ENCODE results near the gene PRKRA. TPM values are rescaled to one million over a fixed set of nuclear protein-coding genes. Genes with fewer than 3 reads are reported as not detected.
A peak's percentile ranks its signal among the peaks of the same experiment; 100 is the strongest.

The PRKRA gene
- total and polyA plus RNA-seq, 2 of the 13 experiments (the other 11 are each of a cell fraction or from before 2014, with no cell fraction given) = 53.1 to 74.7 TPM

DNA sequence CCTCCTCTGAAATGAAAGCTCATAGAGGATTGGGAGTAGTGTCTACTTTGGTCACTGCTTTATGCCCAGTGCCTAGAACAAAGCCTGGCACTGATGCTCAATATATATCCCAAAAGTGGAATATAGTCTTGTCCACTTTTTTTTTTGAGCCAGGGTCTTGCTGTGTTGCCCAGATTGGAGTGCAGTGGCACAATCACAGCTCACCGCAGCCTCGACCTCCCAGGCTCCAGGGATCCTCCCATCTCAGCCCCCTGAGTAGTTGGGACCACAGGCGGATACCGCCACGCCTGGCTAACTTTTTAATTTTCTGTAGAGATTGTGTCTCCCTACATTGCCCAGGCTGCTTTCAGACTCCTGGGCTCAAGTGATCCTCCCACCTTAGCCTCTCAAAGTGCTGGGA, 23.6 kb upstream of the PRKRA start:
- CTCF ChIA-PET (ENCODE audit: low intra/inter-chr PET ratio, low total read pairs) = no interaction called here
- in situ Hi-C loops (cut with HindIII; ENCODE audit: extremely low pct_ligation_motif_present, low pct_unique_long_range_greater_than_20kb) (no loop called here), intact Hi-C loops (cut with micrococcal nuclease; ENCODE audit: unreplicated experiment) (no loop called here)
- peak; percentile 74 for TF ChIP-seq ZNF121 (CRISPR knock-in tag; IDR thresholded peaks at IDR 0.05)
- TF ChIP-seq DMAP1 (CRISPR knock-in tag; IDR thresholded peaks at IDR 0.05) = no peak
- no peaks in the 10 kb centered on the region for H4K20me1 ChIP-seq (ENCODE audit: insufficient read depth, low read length)
- no peak overlapping the region for H3K4me2 ChIP-seq (ENCODE audit: low read depth, low read length)
- peaks cover 21% of the 10 kb centered on the region for H3K79me2 ChIP-seq (ENCODE audit: insufficient read depth, low read length)
- no peak overlapping the region for H3K9ac ChIP-seq (ENCODE audit: insufficient read depth, low read depth, low read length)
- H3K36me3 ChIP-seq (replicated peaks in 1 of 2; ENCODE audit: control insufficient read depth in 1 of 2, insufficient read depth in 2 of 2, low read length in 2 of 2) = no peaks in the 10 kb centered on the region
- no peaks in the 10 kb centered on the region; a peak in 1 of 5 replicates for H3K27me3 ChIP-seq (ENCODE audit: control insufficient read depth in 1 of 2, insufficient read depth in 2 of 2, low read length in 2 of 2)
- ATAC-seq (no peak), DNase-seq (ENCODE audit: low spot score) (no peak), FAIRE-seq (no peak)
- WGBS (ENCODE audit: low lambda C conversion rate) = 100% methylated on average over 5 of the region's 5 CpGs
- POLR2A ChIA-PET = interaction anchor here (4.2 kb wide), 1 partner anchor 24 kb away, joined by 26 read pairs; the partner anchor contains the start of genes PJVK and PRKRA
- no peak overlapping the region for H3K4me3 ChIP-seq (replicated peaks in 1 of 3; ENCODE audit: insufficient read depth in 1 of 3, low read depth in 2 of 3, low read length in 3 of 3)
- H3K4me1 ChIP-seq (ENCODE audit: insufficient read depth, low read length) = peaks cover 28% of the 10 kb centered on the region
- H2AFZ ChIP-seq (ENCODE audit: low read length) = no peak overlapping the region
- no TSS peak for BruUV-seq (replicated peaks)
- H3K27ac ChIP-seq (ENCODE audit: extremely low read length, insufficient read depth, low read length) = no peak overlapping the region
- H3K9me3 ChIP-seq (ENCODE audit: low read length) = no peaks in the 10 kb centered on the region

DNA sequence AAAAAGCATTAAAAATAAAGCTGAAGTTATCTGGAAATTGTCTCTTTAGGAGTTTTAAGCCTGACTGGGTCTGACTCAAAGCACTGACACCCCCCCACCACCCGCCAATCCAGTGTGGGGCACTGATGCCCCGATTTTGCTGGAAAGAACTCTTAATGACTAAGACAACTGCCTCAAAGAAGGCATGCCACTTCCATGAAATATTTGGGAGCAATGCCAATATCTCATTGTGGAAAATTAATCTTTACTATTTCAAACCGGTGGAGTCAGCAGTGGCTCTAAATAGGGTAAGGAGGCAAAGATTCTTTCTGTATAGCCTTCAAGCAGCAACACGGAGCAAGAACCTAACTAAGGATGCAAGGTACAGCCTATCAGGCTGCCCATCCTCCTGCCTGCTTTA, 23.0 kb upstream of the PRKRA start:
- H3K27ac ChIP-seq (ENCODE audit: extremely low read length, insufficient read depth, low read length) = no peak overlapping the region
- intact Hi-C loops (cut with micrococcal nuclease; ENCODE audit: unreplicated experiment) = no loop called here
- H3K4me2 ChIP-seq (ENCODE audit: low read depth, low read length) = no peak overlapping the region
- ATAC-seq (no peak), DNase-seq (ENCODE audit: low spot score) (no peak), FAIRE-seq (no peak)
- peaks cover 21% of the 10 kb centered on the region for H3K79me2 ChIP-seq (ENCODE audit: insufficient read depth, low read length)
- H3K4me3 ChIP-seq (replicated peaks in 1 of 3; ENCODE audit: insufficient read depth in 1 of 3, low read depth in 2 of 3, low read length in 3 of 3) = no peak overlapping the region
- no peak overlapping the region for H3K9ac ChIP-seq (ENCODE audit: insufficient read depth, low read depth, low read length)
- H3K36me3 ChIP-seq (replicated peaks in 1 of 2; ENCODE audit: control insufficient read depth in 1 of 2, insufficient read depth in 2 of 2, low read length in 2 of 2) = no peaks in the 10 kb centered on the region
- H3K9me3 ChIP-seq (ENCODE audit: low read length) = no peaks in the 10 kb centered on the region
- in situ Hi-C loops (cut with HindIII; ENCODE audit: extremely low pct_ligation_motif_present, low pct_unique_long_range_greater_than_20kb) = no loop called here
- no peaks in the 10 kb centered on the region for H4K20me1 ChIP-seq (ENCODE audit: insufficient read depth, low read length)
- ChIA-PET POLR2A (interaction anchor here (4.2 kb wide), 1 partner anchor 23 kb away, joined by 26 read pairs; the partner anchor contains the start of genes PJVK and PRKRA), CTCF (ENCODE audit: low intra/inter-chr PET ratio, low total read pairs) (no interaction called here)
- no peak overlapping the region for H2AFZ ChIP-seq (ENCODE audit: low read length)
- BruUV-seq (replicated peaks) = no TSS peak
- WGBS (ENCODE audit: low lambda C conversion rate) = 98% methylated on average over 4 of the region's 4 CpGs
- no peaks in the 10 kb centered on the region; a peak in 1 of 5 replicates for H3K27me3 ChIP-seq (ENCODE audit: control insufficient read depth in 1 of 2, insufficient read depth in 2 of 2, low read length in 2 of 2)
- H3K4me1 ChIP-seq (ENCODE audit: insufficient read depth, low read length) = peaks cover 28% of the 10 kb centered on the region
- TF ChIP-seq POGZ (CRISPR knock-in tag; IDR thresholded peaks at IDR 0.05) (no peak), ZNF232 (CRISPR knock-in tag; IDR thresholded peaks at IDR 0.05; ENCODE audit: borderline replicate concordance) (no peak), ZNF256 (CRISPR knock-in tag; conservative IDR thresholded peaks at IDR 0.05) (no peak), HMGA1 (CRISPR knock-in tag; conservative IDR thresholded peaks at IDR 0.05) (no peak), CC2D1A (CRISPR knock-in tag; IDR thresholded peaks at IDR 0.05) (no peak), NR2F1 (CRISPR knock-in tag; IDR thresholded peaks at IDR 0.05) (no peak), SALL1 (CRISPR knock-in tag; IDR thresholded peaks at IDR 0.05) (no peak), PCBP2 (optimal IDR thresholded peaks at IDR 0.05; ENCODE audit: low read depth, low read length, poor library complexity, severe bottlenecking) (no peak), SIX1 (CRISPR knock-in tag; IDR thresholded peaks at IDR 0.05; ENCODE audit: borderline replicate concordance) (no peak), XRCC5 (optimal IDR thresholded peaks at IDR 0.05; ENCODE audit: low read length) (no peak)
- TF ChIP-seq, protein P1, sequence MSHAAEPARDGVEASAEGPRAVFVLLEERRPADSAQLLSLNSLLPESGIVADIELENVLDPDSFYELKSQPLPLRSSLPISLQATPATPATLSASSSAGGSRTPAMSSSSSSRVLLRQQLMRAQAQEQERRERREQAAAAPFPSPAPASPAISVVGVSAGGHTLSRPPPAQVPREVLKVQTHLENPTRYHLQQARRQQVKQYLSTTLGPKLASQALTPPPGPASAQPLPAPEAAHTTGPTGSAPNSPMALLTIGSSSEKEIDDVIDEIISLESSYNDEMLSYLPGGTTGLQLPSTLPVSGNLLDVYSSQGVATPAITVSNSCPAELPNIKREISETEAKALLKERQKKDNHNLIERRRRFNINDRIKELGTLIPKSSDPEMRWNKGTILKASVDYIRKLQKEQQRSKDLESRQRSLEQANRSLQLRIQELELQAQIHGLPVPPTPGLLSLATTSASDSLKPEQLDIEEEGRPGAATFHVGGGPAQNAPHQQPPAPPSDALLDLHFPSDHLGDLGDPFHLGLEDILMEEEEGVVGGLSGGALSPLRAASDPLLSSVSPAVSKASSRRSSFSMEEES (CRISPR knock-in tag; IDR thresholded peaks at IDR 0.05) = no peak
- TF ChIP-seq, protein P2, sequence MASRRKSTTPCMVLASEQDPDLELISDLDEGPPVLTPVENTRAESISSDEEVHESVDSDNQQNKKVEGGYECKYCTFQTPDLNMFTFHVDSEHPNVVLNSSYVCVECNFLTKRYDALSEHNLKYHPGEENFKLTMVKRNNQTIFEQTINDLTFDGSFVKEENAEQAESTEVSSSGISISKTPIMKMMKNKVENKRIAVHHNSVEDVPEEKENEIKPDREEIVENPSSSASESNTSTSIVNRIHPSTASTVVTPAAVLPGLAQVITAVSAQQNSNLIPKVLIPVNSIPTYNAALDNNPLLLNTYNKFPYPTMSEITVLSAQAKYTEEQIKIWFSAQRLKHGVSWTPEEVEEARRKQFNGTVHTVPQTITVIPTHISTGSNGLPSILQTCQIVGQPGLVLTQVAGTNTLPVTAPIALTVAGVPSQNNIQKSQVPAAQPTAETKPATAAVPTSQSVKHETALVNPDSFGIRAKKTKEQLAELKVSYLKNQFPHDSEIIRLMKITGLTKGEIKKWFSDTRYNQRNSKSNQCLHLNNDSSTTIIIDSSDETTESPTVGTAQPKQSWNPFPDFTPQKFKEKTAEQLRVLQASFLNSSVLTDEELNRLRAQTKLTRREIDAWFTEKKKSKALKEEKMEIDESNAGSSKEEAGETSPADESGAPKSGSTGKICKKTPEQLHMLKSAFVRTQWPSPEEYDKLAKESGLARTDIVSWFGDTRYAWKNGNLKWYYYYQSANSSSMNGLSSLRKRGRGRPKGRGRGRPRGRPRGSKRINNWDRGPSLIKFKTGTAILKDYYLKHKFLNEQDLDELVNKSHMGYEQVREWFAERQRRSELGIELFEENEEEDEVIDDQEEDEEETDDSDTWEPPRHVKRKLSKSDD (CRISPR knock-in tag; IDR thresholded peaks at IDR 0.05; ENCODE audit: low read depth) = no peak
- TF ChIP-seq, protein P3, sequence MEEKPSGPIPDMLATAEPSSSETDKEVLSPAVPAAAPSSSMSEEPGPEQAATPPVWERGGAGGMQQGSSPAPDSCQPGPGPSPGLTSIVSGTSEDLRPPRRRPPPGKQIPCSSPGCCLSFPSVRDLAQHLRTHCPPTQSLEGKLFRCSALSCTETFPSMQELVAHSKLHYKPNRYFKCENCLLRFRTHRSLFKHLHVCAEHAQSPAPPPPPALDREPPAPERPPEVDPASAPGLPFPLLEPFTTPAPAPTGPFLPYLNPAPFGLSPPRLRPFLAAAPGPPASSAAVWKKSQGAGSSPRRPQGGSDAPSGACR (CRISPR knock-in tag; IDR thresholded peaks at IDR 0.05) = no peak
